GM18519 (cell line): Measurements from ENCODE around the gene PADI2.

Source experiments
- ATAC-seq: cut with Tn5 transposase; IDR thresholded peaks from one replicate; pipeline ENCODE4 v1.9.1; 2021; ENCODE audit warnings: mild to moderate bottlenecking, moderate library complexity; ENCODE audit not compliant: unreplicated experiment, low FRiP score

Gene PADI2

DNA sequence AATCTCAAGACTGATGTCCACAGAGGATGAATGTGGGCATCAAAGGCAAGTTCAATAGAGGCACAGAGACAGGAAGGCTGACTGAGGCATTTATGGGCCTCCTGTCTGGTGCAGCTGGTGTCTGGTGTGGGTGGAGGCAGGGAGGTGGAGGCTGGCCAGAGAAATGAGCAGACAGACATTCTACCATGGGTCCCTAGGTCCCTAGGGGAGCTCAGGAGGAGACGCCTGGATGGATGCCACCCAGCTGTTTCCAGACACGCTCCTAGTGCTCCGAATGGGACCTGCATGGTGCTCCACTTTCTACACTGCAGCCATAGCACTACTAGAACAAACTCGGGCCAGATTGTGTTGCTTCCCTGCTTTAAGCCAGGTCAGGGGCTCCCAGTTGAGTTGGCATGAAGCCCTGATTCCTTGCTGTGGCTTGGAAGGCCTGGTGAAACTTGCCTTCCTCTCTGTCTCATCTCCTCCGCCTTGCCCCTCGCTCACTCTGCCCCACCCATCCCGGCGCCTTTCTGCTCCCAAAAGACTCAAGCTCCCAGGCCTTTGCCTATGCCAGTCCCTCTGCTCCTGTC is 25.3 kb downstream of the PADI2 start:
- no peak for ATAC-seq

DNA sequence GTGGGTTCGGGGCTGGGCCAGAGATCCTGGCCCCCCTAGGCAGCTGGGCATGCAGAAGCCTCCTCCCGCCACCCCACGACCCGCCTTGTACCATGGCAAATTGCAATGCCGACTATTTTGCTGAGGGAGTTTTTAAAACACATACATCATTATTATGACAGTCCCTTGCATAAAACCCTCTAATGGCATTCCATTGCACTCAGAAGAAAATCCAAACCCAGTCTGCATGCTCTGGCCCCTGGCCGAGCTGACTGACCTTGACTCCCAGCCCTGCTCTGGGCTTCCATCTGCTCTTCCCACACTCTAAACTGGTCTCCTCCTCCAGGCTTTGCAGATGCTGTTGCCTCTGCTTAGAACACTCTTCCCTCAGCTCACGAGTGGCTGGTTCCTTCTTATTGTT is 28.0 kb downstream of the PADI2 start:
- no peak for ATAC-seq

DNA sequence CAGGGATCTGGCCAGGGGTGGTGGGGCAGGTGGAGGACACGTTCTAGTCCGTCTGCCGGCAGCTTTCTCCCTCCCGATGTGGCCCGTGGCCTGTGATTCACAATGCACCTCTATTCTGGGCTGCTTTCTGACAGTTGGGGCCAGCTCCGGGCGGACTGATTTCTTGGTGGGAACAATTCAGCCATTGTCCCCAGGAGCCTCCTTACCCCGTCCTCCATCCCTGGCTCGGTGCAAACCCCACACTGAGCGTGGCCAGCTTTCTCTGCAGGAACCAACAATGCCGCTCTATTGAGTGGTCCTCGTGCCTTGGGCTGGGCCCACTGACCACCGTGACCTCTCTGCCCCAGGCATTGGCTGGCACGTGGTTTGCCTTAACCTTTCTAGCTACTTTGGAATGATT is 29.7 kb downstream of the PADI2 start:
- ATAC-seq, result no peak

DNA sequence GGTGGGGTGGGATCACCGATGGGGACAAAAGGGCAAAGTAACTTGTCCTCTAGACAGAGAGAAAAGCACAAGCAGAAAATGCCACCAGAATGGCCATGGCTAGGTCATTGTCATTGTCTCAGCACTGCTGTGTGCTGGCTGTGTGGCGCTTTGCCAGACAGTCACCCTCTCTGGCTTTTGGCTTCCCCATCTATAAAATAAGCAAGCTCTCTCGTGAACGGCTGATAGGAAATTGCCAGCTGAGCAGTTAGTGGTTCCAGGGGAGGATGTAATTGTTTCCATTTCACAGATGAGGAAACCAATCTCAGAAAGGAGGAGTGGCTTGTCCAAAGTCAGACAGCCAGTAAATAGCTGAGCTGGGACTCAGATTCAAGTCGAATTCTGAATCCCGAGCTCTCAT is 32.5 kb downstream of the PADI2 start:
- no peak for ATAC-seq

DNA sequence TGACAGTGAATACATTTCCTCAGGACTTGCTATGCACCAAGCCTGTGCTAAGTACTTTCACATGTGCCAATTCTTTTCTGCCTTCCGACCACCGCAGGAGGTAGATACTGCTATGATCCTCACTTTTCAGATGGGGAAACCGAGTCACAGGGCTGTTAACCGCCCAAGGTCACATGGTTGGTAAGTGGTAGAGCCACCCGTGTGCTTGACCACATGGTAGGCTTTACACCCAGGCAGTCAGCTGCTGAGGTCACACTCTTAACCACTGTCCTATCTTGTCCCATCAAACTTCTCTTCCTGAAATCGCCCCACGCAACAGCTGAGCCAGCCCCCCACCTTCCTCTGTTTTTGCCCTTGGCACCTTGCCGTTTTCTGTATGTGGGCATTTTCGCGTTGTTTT is 34.5 kb downstream of the PADI2 start:
- no peak for ATAC-seq

DNA sequence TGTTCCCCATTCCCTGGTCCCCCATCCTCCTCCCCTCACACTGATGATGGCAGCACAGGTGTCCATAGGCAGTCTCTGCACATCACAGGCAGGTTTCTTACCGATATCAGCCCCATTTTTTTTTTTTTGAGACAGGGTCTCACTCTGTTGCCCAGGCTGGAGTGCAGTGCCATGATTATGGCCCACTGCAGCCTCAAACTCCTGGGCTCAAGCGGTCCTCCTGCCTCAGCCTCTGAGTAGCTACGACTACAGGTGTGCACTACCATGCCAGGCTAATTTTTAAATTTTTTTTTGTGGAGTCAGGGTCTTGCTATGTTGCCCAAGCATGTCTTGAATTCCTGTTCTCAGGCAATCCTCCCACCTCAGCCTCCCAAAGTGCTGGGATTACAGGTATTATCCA is 36.5 kb downstream of the PADI2 start:
- no peak for ATAC-seq

DNA sequence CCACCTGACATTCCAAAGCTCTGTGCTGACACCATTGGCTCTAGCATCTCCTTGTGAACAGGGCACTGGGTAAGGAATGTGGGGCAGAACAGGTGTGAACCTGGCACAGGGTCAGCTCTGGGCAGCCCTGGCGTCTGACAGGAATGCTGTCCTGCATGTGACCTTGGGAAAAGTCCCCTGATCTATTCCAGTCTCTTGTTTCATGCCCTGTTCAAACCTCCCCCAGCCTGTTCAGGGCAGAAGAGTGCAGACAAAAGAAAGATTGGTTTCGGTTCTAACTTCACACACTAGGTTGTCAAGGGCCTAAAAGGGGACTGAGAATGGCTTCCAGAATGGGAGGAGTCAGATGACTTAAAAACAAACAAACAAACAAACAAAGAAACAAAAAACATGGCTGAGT is 37.8 kb downstream of the PADI2 start:
- no peak for ATAC-seq

DNA sequence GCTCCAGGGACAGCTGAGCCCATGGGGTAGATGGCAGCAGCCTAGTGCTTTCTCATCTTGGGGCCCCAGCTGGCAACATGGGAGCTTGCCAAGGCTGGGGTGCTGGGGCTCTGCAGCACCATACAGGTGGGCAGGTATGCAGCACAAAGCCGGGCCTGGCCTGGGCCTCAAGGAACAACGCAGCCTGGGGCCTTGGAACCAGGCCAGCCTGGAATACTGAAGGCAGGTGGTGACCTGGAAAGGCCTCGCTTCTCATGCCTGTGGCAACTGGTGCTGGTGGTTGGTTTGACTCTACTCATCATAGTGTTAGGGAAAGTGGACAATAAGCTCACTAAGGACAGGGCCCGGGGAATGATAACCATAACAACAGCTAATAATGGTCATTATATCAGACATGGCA is 38.4 kb downstream of the PADI2 start:
- ATAC-seq, result no peak

DNA sequence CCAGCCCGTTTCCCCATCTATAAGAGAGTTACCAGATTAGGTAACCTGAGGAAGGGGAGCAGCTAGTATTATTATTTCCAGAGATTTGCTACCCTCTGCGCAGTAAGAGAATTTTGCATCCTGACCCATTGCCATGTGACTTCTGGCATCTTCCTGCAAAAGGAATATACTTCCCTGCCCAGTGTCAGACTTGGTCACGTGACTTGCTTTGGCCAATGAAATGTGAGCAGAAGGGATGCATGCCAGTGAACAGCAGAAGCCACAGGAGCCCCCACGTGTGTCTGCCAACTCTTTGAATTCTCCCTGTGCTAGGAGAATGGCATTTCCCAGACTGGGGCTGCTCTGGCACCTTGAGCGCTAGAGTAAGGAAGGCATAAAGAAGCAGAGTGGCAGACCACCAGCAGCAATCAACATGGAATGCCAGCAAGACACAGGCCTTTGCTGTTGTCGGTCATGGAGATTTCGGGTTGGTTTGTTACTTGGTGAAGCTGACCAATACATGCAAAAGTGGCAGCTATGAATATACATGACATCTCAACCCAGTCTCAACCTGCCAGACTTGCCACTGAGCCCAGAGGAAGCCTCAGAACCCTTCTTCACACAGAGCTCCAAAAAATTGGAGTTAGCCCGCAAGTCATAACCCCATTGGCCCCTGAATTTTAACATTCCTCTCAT is 39.0 kb downstream of the PADI2 start:
- ATAC-seq, result no peak

DNA sequence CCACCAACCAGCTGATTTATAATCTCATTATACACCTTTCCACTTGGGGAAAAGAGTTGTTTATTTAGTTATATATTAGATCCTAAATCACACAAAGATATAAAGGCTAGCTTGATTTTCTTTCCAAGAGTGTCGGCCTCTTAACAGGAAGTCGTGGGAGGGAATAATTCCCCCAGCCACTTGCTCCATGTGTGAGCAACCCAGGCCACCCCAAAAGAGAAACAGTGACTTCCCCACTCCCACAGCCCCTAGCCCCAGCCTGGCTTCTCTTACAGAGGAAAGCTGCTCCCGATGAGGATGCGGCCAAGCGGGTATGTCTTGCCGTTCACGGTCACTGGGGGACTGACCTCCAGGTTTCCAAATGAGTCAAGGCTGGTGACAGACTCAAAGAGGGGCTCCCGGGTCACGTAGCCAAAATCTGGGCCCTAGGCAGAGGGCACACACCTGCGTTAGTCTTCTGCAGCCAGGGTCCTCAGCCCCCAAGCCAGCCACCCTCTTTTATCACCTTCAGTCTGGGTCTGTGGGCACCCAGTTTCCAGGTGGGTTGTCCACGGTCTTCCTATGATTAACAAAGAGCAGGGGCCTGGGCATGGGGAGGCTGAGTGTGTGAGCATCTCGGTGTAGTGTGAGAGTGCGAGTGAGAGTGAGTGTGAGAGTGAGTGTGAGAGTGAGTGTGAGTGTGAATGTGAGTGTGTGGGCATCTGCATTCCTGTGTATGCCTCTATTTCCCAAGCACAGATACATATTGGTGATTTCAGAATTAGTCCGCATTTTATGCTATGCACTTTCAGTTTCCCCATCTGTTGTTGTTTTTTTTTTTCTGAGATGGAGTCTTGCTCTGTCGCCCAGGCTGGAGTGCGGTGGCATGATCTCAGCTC is 40.0 kb downstream of the PADI2 start:
- ATAC-seq, result no peak

DNA sequence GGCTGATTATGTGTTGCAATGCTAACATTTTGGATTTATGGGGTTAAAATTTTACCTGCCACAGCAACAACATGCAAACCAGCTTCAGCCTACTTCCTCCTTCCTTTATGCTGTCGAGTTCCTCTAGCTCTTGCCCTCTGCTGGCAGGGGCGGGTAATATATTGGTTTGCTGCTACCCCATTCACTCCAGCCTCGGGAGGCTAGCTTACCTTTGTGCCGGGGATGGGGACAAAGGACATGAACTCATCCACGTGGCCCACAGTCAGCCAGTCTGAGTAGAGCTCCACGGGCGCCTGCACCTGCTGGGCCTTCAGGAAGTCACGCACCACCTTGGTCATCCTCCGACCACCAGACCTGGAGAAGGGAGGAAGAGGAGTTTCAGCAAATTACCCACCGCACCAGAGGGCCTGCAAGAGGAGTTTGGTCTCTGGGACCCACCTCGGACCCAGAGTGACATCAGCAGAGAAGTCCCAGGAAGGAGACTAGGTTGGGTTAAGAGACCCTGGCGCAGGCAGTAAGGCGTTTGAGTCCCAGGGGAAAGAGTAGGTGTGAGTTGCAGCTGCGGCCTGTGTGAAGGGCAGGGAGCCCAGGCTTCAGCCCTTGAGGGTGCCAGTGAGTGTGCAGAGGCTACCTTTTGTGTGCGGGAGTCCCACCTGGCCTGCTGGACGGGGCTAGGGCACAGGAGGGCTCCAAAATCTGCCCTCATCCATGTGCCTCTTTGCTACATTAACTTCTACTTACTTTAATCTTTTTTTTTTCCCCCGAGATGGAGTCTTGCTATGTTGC is 43.6 kb downstream of the PADI2 start:
- ATAC-seq, result no peak

DNA sequence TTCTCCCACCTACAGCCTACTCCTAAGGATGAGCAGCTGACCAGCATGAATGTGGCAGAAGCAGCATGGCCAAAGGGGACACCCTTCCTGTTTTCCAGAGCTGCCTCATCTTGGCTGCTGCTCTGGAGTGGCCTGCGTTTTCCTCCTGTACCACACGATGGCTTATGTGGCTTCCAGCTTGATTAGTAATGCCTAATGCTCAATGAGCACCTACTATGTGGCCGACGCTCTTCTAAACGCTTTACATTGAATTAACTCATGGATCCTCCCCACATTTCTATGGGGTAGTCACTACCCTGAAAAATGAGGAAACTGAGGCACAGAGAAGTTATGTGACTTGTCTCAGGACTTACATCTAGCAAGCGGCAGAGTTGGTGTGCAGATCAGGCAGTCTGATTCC is 47.5 kb downstream of the PADI2 start:
- no peak for ATAC-seq

DNA sequence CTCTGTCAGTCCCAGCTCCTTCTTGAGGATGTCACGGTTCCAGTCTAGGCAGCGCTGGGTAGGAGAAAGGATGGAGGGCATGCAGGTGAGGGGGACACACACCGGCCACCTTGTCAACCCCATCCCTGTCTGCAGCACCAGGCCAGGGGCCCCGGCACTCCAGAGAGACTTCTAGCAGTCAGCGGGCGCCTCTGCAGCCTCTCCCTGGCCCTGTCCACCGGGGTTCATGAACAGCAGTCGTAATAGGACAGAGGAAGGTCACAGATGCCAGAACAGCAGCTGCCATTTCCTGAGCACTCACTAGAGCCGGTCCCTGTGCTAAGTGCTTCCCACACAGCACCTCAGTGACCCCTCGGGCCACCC is 49.1 kb downstream of the PADI2 start:
- ATAC-seq, result no peak

DNA sequence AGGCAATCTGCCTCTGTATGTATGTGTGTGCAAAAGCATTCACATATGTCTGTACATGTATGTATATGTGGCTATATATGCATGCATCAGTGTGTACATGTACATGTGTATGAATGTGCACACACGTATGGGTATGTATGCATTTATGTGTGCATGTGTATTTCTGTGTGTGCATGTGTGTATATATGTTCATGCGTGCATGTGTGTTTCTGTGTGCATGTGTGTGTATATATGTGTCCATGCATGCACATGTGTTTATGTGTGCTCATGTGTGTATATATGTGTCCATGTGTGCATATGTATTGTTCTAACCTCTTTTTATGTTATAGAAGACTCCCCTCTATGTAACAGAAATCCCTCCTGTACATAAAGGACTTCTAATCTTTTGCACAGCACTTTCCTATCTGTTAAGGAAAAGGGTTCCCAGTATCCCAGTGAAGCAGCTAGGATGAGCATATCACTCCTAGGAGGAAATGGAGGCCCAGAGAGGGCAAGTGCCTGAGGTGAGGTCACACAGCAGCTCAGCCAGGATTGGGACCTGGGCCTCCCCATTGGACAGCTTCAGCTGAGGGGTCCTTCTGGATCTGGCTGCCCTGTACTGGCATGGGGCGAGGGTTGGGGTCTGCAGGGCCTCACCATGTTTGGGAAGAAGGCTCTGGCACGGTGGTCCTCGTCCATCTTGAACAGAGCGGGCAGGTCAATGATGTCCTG is 49.6 kb downstream of the PADI2 start:
- no peak for ATAC-seq

DNA sequence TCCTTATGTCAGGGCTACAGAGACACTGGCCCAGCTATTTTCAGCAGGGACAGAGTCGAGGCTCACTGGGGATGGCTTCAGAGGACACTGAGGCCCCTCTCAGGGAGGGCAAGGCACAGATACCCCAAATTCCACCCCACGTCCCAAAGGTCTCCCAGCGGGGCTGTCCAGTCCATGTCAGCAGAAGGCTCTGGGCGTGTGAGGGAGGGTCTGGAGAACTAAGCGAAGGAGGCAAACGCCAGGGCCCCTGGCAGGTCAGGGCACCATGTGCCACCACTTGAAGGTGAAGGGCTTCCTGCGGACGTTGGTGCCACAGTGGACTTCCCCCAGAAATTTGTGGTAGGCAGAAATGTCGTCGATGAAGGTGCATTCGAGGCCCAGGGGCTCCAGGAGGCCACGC is 50.5 kb downstream of the PADI2 start:
- ATAC-seq, result no peak

DNA sequence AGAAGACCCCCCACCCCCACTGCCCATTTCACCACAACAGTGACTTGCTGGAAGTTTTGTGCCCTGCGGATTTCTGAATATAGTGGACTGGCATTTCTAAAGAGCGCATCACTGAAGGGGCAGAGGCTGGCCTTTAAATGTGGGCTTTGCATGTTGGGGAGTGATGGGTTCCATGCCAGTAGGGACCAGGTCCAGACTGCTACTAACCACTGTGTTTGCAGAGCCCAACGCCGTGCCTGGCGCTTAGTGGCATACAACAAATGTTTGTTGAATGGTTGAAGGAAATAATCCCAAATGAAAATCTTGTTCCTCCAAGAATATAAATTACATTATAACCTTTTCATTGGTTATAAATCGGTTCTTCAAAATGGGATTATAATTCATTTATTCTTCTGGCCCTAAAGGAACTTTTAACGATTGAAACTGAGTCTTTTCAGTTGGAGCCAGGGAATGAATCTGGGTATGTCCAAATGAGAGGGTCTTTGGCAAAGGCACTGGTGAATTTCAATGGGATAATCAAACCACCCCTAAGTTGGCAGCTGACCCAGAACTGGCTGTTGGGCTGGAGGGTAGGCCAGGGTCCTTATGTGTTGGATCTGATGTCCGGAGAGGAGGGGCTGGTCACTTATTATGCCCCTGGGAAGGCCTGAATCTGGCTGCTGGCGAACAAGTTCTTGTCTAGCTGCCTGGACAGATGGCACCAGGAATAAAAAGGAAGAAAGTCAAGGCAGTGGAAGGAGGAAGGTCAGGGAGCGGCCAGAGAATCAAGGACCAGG is 51.6 kb downstream of the PADI2 start:
- no peak for ATAC-seq

DNA sequence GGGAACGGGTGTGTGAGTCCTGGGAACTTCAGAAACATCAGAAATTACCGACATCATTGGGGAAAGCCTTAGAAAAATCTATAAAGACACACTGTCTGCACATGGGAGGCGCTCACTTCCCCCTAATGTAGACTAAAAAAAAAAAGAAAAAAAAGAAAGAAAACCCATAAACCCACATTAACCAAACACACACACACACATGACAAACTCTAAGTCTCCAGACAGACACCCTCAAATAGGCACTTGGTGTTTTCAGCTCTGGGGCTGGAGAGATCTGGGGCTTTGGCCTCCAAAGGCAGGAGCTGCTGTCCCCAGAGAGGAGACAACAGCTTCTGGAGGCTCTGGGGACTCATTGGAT is 52.2 kb downstream of the PADI2 start:
- no peak for ATAC-seq

DNA sequence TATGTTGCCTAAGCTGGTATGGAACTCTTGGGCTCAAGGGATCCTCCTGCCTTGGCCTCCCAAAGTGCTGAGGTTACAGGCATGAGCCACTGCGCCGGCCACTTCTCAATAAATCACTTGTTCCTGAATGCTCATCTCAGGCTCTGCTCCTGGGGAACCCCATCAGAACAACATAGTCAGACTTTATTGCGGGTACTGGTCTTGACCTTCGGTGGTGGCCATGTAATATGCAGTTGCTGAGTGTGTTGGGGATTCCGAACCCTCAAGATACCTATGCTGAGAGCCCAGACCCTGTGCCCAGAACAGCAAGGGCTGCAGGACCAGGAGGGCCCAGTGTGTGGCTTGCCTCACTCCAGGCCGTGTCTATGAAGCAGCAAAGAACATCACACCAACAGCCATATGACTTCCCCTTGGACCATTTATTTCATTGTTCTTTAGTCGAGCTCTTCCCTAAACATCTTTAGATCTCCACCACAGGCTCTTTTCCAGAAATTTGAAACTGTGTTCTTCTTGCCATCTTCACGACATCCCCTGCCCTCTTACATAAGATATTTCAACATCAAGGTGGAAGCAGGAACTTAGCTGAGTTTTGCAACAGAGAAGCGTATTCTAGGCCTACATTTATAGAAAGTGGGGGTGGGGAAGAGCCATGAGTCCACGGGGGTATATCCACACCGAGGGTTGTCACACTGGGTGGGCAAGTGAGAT is 52.7 kb downstream of the PADI2 start:
- ATAC-seq, result no peak

DNA sequence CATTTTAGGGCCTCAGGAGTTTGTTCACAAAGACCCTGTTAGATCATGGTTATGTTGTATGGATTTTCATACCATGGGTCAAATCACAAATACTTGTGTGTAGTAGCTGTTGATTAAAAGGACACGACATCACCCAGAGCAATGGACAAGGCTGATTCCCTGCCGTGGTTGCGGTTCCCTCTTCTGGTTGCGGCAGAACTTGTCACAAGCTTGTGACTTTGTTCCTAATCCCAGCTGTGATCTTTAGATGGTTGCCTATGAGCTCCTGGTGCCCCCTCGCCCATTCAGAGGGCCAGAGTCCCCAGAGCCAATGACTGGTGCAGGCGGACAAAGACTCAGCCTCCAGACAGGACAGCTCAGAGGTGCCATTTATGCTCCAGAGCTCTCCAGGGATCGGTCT is 53.6 kb downstream of the PADI2 start:
- ATAC-seq, result no peak
